Left cardiac atrium (tissue), 4 donors: ENCODE data around the gene VAMP5. TPM values are rescaled to one million over a fixed set of nuclear protein-coding genes. Genes with fewer than 3 reads are reported as not detected.
"Not testable (repeated sequence)": the region's sequence is repeated elsewhere in the genome, so short reads cannot be mapped to it uniquely, and the experiment has no call there.

Source experiments
- ATAC-seq, 2 donors: fragments of 200-7000 bp; cut with Tn5 transposase; one replicate each; pipeline ENCODE4 v1.9.1; 2020; ENCODE audit warnings: mild to moderate bottlenecking in 2 of 2, moderate library complexity in 2 of 2
- DNase-seq: peaks from one replicate; pipeline ENCODE4 v3.0.0-alpha.2; 2020
- intact Hi-C, 2 donors: fragments of 100-400 bp; cut with DNase I; formaldehyde crosslinking; loops; one replicate each; pipeline versions ENCODE4 v1.14.1 to v1.15.1; 2022 to 2023
- total RNA-seq, 2 donors: library from RNA; stranded (reverse); fragmentation: NEBNext Ultra II Directional; extraction: Animal tissue kit (Norgen Biotek cat#: 25700); gene quantifications; one replicate each; pipeline ENCODE4 v1.2.1, GENCODE V29; 2021
- donor health status: DM: no; HTN: yes; CAD: no.
- donor health status: DM: no; HTN: yes; CAD: no; lungs with severe emphysema.
- donor health status: DM: yes; HTN: yes; CAD: no.
- donor health status: Dilated cardiomyopathy.

VAMP5 gene
- total RNA-seq, 2 donors from 2014 or later: 84.7 to 91.4 TPM

GRCh38 chr2:85611705-85612587, 27.7 kb downstream of the VAMP5 start, which contains the start of gene C2orf68:
TSS of gene C2orf68 (minus strand) at chr2:85612066. CDS start at chr2:85611984, 82 bp downstream.
- peak; percentile 94 for DNase-seq
- intact Hi-C loops: no loop called here
- ATAC-seq: peak; percentile 86 to 88

GRCh38 chr2:85613717-85614515, 29.7 kb downstream of the VAMP5 start:
- intact Hi-C loops: no loop called here
- DNase-seq (no peak), ATAC-seq (no peak)

- DNase-seq, ATAC-seq, intact Hi-C loops: not testable (repeated sequence)
These were observed 30.5 kb downstream of the VAMP5 start for GRCh38 chr2:85614757-85615156.

GRCh38 chr2:85615413-85615728, 31.1 kb downstream of the VAMP5 start:
- ATAC-seq: no peak
- intact Hi-C loops: no loop called here
- DNase-seq: no peak

- ATAC-seq, DNase-seq, intact Hi-C loops: not testable (repeated sequence)
These were observed 33.5 kb downstream of the VAMP5 start for GRCh38 chr2:85617723-85618122.

- intact Hi-C loops: no loop called here
- DNase-seq (no peak), ATAC-seq (no peak)
These were observed 35.4 kb downstream of the VAMP5 start for GRCh38 chr2:85619617-85620016.

GRCh38 chr2:85621338-85621737, 37.1 kb downstream of the VAMP5 start:
- DNase-seq (no peak), ATAC-seq (no peak)
- intact Hi-C loops: no loop called here

GRCh38 chr2:85623991-85624390, 39.8 kb downstream of the VAMP5 start:
- intact Hi-C loops: no loop called here

GRCh38 chr2:85628658-85629057, 44.4 kb downstream of the VAMP5 start:
- intact Hi-C loops: no loop called here
- ATAC-seq: no peak

More at GRCh38 chr2:85623991-85624390, 39.8 kb downstream of the VAMP5 start:
- ATAC-seq (peak; percentile 72 to 73), DNase-seq (no peak)

GRCh38 chr2:85631316-85631715, 47.1 kb downstream of the VAMP5 start:
- DNase-seq: no peak
- intact Hi-C loops: no loop called here
- no peak for ATAC-seq

More at GRCh38 chr2:85628658-85629057, 44.4 kb downstream of the VAMP5 start:
- no peak for DNase-seq

- intact Hi-C loops: loop anchor here in 1 of 2 donors (5.0 kb wide), 2 partner anchors 72 to 177 kb away; no protein-coding TSS in a partner anchor
- DNase-seq (no peak), ATAC-seq (no peak)
These were observed 50.8 kb downstream of the VAMP5 start for GRCh38 chr2:85635011-85635410.

- ATAC-seq (peak in 1 of 2 donors; percentile 72), DNase-seq (no peak)
- intact Hi-C loops: loop anchor here in 1 of 2 donors (5.0 kb wide), 2 partner anchors 72 to 177 kb away; no protein-coding TSS in a partner anchor
These were observed 51.4 kb downstream of the VAMP5 start for GRCh38 chr2:85635636-85636035.

GRCh38 chr2:85642725-85643124, 58.5 kb downstream of the VAMP5 start:
- intact Hi-C loops: loop anchor here in 1 of 2 donors (10.0 kb wide), 1 partner anchor 172 kb away; no protein-coding TSS in a partner anchor

More at GRCh38 chr2:85642725-85643124, 58.5 kb downstream of the VAMP5 start:
- ATAC-seq: no peak
- no peak for DNase-seq

Other genes starting within 250 kb of the VAMP5 start
- 10 to 100 TPM; 79.9 to 84.0 TPM for gene RETSAT, start 229.9 kb upstream of the VAMP5 start, total RNA-seq
- gene ELMOD3, start 229.7 kb upstream of the VAMP5 start, total RNA-seq: 10 to 100 TPM; 15.4 to 22.1 TPM
- gene CAPG, start 174.1 kb upstream of the VAMP5 start, total RNA-seq: 10 to 100 TPM; 13.6 to 20.3 TPM
- gene SH2D6, start 165.7 kb upstream of the VAMP5 start, total RNA-seq: under 1 TPM; 0.29 to 0.37 TPM
- 100 to 1,000 TPM; 107 to 389 TPM for gene MAT2A, start 45.3 kb upstream of the VAMP5 start, total RNA-seq
- gene GGCX, start 22.9 kb upstream of the VAMP5 start, total RNA-seq: 10 to 100 TPM; 34.0 to 37.3 TPM
- gene VAMP8, start 6.8 kb upstream of the VAMP5 start, total RNA-seq: 10 to 100 TPM; 30.3 to 54.8 TPM
- 10 to 100 TPM; 86.5 to 97.1 TPM for gene RNF181, start 11.3 kb downstream of the VAMP5 start, total RNA-seq
- 10 to 100 TPM; 12.7 to 14.9 TPM for gene TMEM150A, start 18.3 kb downstream of the VAMP5 start, total RNA-seq
- 10 to 100 TPM; 21.3 to 22.4 TPM for gene C2orf68, start 27.6 kb downstream of the VAMP5 start, total RNA-seq
- 10 to 100 TPM; 26.6 to 32.3 TPM for gene USP39, start 31.8 kb downstream of the VAMP5 start, total RNA-seq
- under 1 TPM; 0.12 to 0.44 TPM for gene SFTPB, start 83.8 kb downstream of the VAMP5 start, total RNA-seq
- gene GNLY, start 109.9 kb downstream of the VAMP5 start, total RNA-seq: 1 to 10 TPM in 1 of 2 donors, under 1 TPM in 1; 0.52 to 2.8 TPM
- 10 to 100 TPM; 23.4 to 29.1 TPM for gene ATOH8, start 169.6 kb downstream of the VAMP5 start, total RNA-seq